Measurements from ENCODE around the gene ZNF837.
A peak's percentile ranks its signal among the peaks of the same experiment; 100 is the strongest.
"Not testable (repeated sequence)": the region's sequence is repeated elsewhere in the genome, so short reads cannot be mapped to it uniquely, and the experiment has no call there.

Gene ZNF837

GRCh38 chr19:58385313-58385890 lies 4.6 kb upstream of the ZNF837 start:
- Histone ChIP-seq H3K36me3 (ENCODE audit: control insufficient read depth, insufficient read depth, low read length) (peaks cover 26% of the 10 kb centered on the region), H3K4me3 (ENCODE audit: extremely low read depth, insufficient read depth, low read length, poor library complexity, severe bottlenecking) (peak overlapping the region; percentile 81), H3K27ac (ENCODE audit: low read depth, low read length, severe bottlenecking) (peak overlapping the region; percentile 5), H3K9me3 (ENCODE audit: control insufficient read depth, low read length) (no peaks in the 10 kb centered on the region), H3K4me1 (ENCODE audit: control insufficient read depth, insufficient read depth, low read length, poor library complexity, severe bottlenecking) (peaks cover 27% of the 10 kb centered on the region)
- 93 to 94% methylated on average over 9 of the region's 9 CpGs for WGBS, 2 experiments (ENCODE audit: insufficient coverage in 2 of 2)

- Histone ChIP-seq H3K4me3 (ENCODE audit: extremely low read depth, insufficient read depth, low read length, poor library complexity, severe bottlenecking) (no peak overlapping the region), H3K4me1 (ENCODE audit: control insufficient read depth, insufficient read depth, low read length, poor library complexity, severe bottlenecking) (peaks cover 14% of the 10 kb centered on the region), H3K9me3 (ENCODE audit: control insufficient read depth, low read length) (no peaks in the 10 kb centered on the region), H3K27ac (ENCODE audit: low read depth, low read length, severe bottlenecking) (no peak overlapping the region), H3K36me3 (ENCODE audit: control insufficient read depth, insufficient read depth, low read length) (peaks cover 6% of the 10 kb centered on the region)
- WGBS, 2 experiments (ENCODE audit: insufficient coverage in 2 of 2), result 85 to 95% methylated on average over 5 of the region's 6 CpGs
Measured at GRCh38 chr19:58382997-58383603, 2.3 kb upstream of the ZNF837 start.

GRCh38 chr19:58381460-58382212 lies 806 bp upstream of the ZNF837 start:
- no peaks in the 10 kb centered on the region for H3K36me3 ChIP-seq (ENCODE audit: control insufficient read depth, insufficient read depth, low read length)
- peak overlapping the region; percentile 57 for H3K27ac ChIP-seq (ENCODE audit: low read depth, low read length, severe bottlenecking)
- peak overlapping the region; percentile 64 for H3K4me3 ChIP-seq (ENCODE audit: extremely low read depth, insufficient read depth, low read length, poor library complexity, severe bottlenecking)
- no peaks in the 10 kb centered on the region for H3K9me3 ChIP-seq (ENCODE audit: control insufficient read depth, low read length)
- H3K4me1 ChIP-seq (ENCODE audit: control insufficient read depth, insufficient read depth, low read length, poor library complexity, severe bottlenecking), result peaks cover 11% of the 10 kb centered on the region
- 55 to 67% methylated on average over 14 to 23 of the region's 26 CpGs for WGBS, 2 experiments (ENCODE audit: insufficient coverage in 2 of 2)

GRCh38 chr19:58380037-58380661 lies 681 bp downstream of the ZNF837 start:
- peak overlapping the region; percentile 64 for H3K4me3 ChIP-seq (ENCODE audit: extremely low read depth, insufficient read depth, low read length, poor library complexity, severe bottlenecking)
- WGBS, 2 experiments (ENCODE audit: insufficient coverage in 2 of 2), result 11 to 15% methylated on average over 24 of the region's 24 CpGs
- H3K9me3 ChIP-seq (ENCODE audit: control insufficient read depth, low read length), result no peaks in the 10 kb centered on the region
- peak overlapping the region; percentile 75 for H3K27ac ChIP-seq (ENCODE audit: low read depth, low read length, severe bottlenecking)
- H3K36me3 ChIP-seq (ENCODE audit: control insufficient read depth, insufficient read depth, low read length), result no peaks in the 10 kb centered on the region
- H3K4me1 ChIP-seq (ENCODE audit: control insufficient read depth, insufficient read depth, low read length, poor library complexity, severe bottlenecking), result peaks cover 1% of the 10 kb centered on the region

GRCh38 chr19:58379246-58379645 lies 1.6 kb downstream of the ZNF837 start:
- no peak overlapping the region for H3K27ac ChIP-seq (ENCODE audit: low read depth, low read length, severe bottlenecking)
- no peaks in the 10 kb centered on the region for H3K36me3 ChIP-seq (ENCODE audit: control insufficient read depth, insufficient read depth, low read length)
- no peak overlapping the region for H3K4me3 ChIP-seq (ENCODE audit: extremely low read depth, insufficient read depth, low read length, poor library complexity, severe bottlenecking)
- 88 to 94% methylated on average over 6 of the region's 6 CpGs for WGBS, 2 experiments (ENCODE audit: insufficient coverage in 2 of 2)
- H3K9me3 ChIP-seq (ENCODE audit: control insufficient read depth, low read length), result no peaks in the 10 kb centered on the region
- no peaks in the 10 kb centered on the region for H3K4me1 ChIP-seq (ENCODE audit: control insufficient read depth, insufficient read depth, low read length, poor library complexity, severe bottlenecking)

GRCh38 chr19:58376724-58377123 lies 4.1 kb downstream of the ZNF837 start:
- not testable (repeated sequence) for H3K4me1 ChIP-seq (ENCODE audit: control insufficient read depth, insufficient read depth, low read length, poor library complexity, severe bottlenecking); H3K27ac ChIP-seq (ENCODE audit: low read depth, low read length, severe bottlenecking); H3K36me3 ChIP-seq (ENCODE audit: control insufficient read depth, insufficient read depth, low read length); H3K9me3 ChIP-seq (ENCODE audit: control insufficient read depth, low read length); H3K4me3 ChIP-seq (ENCODE audit: extremely low read depth, insufficient read depth, low read length, poor library complexity, severe bottlenecking)
- 98 to 100% methylated on average over 1 to 4 of the region's 7 CpGs for WGBS, 2 experiments (ENCODE audit: insufficient coverage in 2 of 2)

- no peak overlapping the region for H3K4me3 ChIP-seq (ENCODE audit: extremely low read depth, insufficient read depth, low read length, poor library complexity, severe bottlenecking)
- WGBS, 2 experiments (ENCODE audit: insufficient coverage in 2 of 2), result 90 to 100% methylated on average over 2 of the region's 4 CpGs
- H3K27ac ChIP-seq (ENCODE audit: low read depth, low read length, severe bottlenecking), result no peak overlapping the region
Measured at GRCh38 chr19:58374200-58374599, 6.6 kb downstream of the ZNF837 start.

GRCh38 chr19:58372311-58373133 lies 8.3 kb downstream of the ZNF837 start:
- H3K36me3 ChIP-seq (ENCODE audit: control insufficient read depth, insufficient read depth, low read length), result no peaks in the 10 kb centered on the region
- no peaks in the 10 kb centered on the region for H3K4me1 ChIP-seq (ENCODE audit: control insufficient read depth, insufficient read depth, low read length, poor library complexity, severe bottlenecking)
- WGBS, 2 experiments (ENCODE audit: insufficient coverage in 2 of 2), result 74 to 82% methylated on average over 14 to 15 of the region's 15 CpGs
- no peak overlapping the region for H3K27ac ChIP-seq (ENCODE audit: low read depth, low read length, severe bottlenecking)
- no peak overlapping the region for H3K4me3 ChIP-seq (ENCODE audit: extremely low read depth, insufficient read depth, low read length, poor library complexity, severe bottlenecking)
- no peaks in the 10 kb centered on the region for H3K9me3 ChIP-seq (ENCODE audit: control insufficient read depth, low read length)

More at GRCh38 chr19:58374200-58374599, 6.6 kb downstream of the ZNF837 start:
- Histone ChIP-seq H3K4me1 (ENCODE audit: control insufficient read depth, insufficient read depth, low read length, poor library complexity, severe bottlenecking) (no peaks in the 10 kb centered on the region), H3K36me3 (ENCODE audit: control insufficient read depth, insufficient read depth, low read length) (no peaks in the 10 kb centered on the region), H3K9me3 (ENCODE audit: control insufficient read depth, low read length) (no peaks in the 10 kb centered on the region)

- no peaks in the 10 kb centered on the region for H3K36me3 ChIP-seq (ENCODE audit: control insufficient read depth, insufficient read depth, low read length)
- H3K4me1 ChIP-seq (ENCODE audit: control insufficient read depth, insufficient read depth, low read length, poor library complexity, severe bottlenecking), result no peaks in the 10 kb centered on the region
- no peak overlapping the region for H3K4me3 ChIP-seq (ENCODE audit: extremely low read depth, insufficient read depth, low read length, poor library complexity, severe bottlenecking)
- no peak overlapping the region for H3K27ac ChIP-seq (ENCODE audit: low read depth, low read length, severe bottlenecking)
- no peaks in the 10 kb centered on the region for H3K9me3 ChIP-seq (ENCODE audit: control insufficient read depth, low read length)
- 94% methylated on average over 48 to 64 of the region's 68 CpGs for WGBS, 2 experiments (ENCODE audit: insufficient coverage in 2 of 2)
Measured at GRCh38 chr19:58368561-58369360, 12.1 kb downstream of the ZNF837 start.
